Measurements from ENCODE around the gene COX5B. TPM values are rescaled to one million over a fixed set of nuclear protein-coding genes. Genes with fewer than 3 reads are reported as not detected.
A peak's percentile ranks its signal among the peaks of the same experiment; 100 is the strongest.

Gene COX5B
- total and polyA plus RNA-seq, 9 of the 15 experiments (the other 6 are each of a cell fraction or from before 2014, with no cell fraction given), result 154 to 1,424 (median 487) TPM

DNA sequence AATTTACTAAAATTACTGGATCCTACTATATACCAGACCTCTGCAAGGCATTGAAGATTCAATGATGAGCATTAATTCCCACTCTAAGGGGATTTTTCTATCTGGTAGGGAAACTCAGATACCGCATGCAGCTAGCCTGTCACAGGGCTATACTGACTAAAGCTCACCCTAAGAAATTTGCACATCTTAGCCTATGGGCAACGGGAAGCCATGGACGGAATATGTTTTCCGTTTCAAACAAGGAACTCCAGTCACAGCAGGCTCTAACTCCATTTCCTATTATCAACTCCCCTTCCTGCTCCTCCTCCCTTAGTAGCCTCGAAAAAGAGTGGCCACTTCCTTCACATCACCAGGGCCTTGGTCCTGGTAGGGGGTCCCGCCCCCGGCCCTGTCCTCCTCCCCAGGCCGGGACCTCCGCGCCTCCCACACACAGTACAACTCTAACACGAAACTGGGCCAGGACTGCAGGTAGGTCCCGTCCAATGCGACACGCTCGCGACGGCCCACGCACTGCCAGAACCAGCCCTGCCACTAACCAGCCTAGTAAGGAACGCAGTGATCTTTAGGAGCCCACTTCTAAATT, 659 bp upstream of the COX5B start (continued):
- TF ChIP-seq CREB3 (tag; conservative IDR thresholded peaks at IDR 0.05; ENCODE audit: low read depth) (0 out of 2 replicates have a peak, but pooled peaks have one; percentile 56), ESRRB (CRISPR knock-in tag; IDR thresholded peaks at IDR 0.05; ENCODE audit: borderline replicate concordance) (no peak), ZFP1 (CRISPR knock-in tag; IDR thresholded peaks at IDR 0.05) (no peak), PHF20 (IDR thresholded peaks at IDR 0.05; ENCODE audit: partially characterized antibody) (peak; percentile 34), SREBF2 (CRISPR knock-in tag; IDR thresholded peaks at IDR 0.05) (0 out of 2 replicates have a peak, but pooled peaks have one; percentile 73), FOXA3 (CRISPR knock-in tag; conservative IDR thresholded peaks at IDR 0.05 in 1 of 2, IDR thresholded peaks at IDR 0.05 in 1 of 2) (no peak), L3MBTL2 (IDR thresholded peaks at IDR 0.05) (0 out of 2 replicates have a peak, but pooled peaks have one; percentile 38), MNT (conservative IDR thresholded peaks at IDR 0.05) (0 out of 4 replicates have a peak, but pooled peaks of 1 of the 2 experiments have one; percentile 32), SOX6 (IDR thresholded peaks at IDR 0.05) (no peak), CREB1 (IDR thresholded peaks at IDR 0.05) (0 out of 2 replicates have a peak, but pooled peaks have one; percentile 3), CREB1 (CRISPR knock-in tag; IDR thresholded peaks at IDR 0.05) (no peak), ERF (CRISPR knock-in tag; IDR thresholded peaks at IDR 0.05) (peak; percentile 82), BRD4 (IDR thresholded peaks at IDR 0.05) (no peak), ZMIZ1 (IDR thresholded peaks at IDR 0.05; ENCODE audit: low read depth in 2 of 2, low read length in 2 of 2) (no peak), TOE1 (IDR thresholded peaks at IDR 0.05; ENCODE audit: borderline replicate concordance) (no peak; the same call in 1 of the 2 replicates), TOE1 (CRISPR knock-in tag; IDR thresholded peaks at IDR 0.05; ENCODE audit: borderline replicate concordance, low read depth) (0 out of 2 replicates have a peak, but pooled peaks have one; percentile 26), MIER1 (IDR thresholded peaks at IDR 0.05; ENCODE audit: low read depth) (0 out of 2 replicates have a peak, but pooled peaks have one; percentile 24), ZNF766 (CRISPR knock-in tag; conservative IDR thresholded peaks at IDR 0.05) (peak; percentile 44; the same call in 1 of the 2 replicates), ZNF165 (CRISPR knock-in tag; IDR thresholded peaks at IDR 0.05; ENCODE audit: borderline replicate concordance) (0 out of 2 replicates have a peak, but pooled peaks have one; percentile 10), NCOA6 (IDR thresholded peaks at IDR 0.05) (peak; percentile 39; the same call in 1 of the 2 replicates), NFIC (IDR thresholded peaks at IDR 0.05) (peak; percentile 32; the same call in 1 of the 2 replicates)
- TF ChIP-seq, protein P1, sequence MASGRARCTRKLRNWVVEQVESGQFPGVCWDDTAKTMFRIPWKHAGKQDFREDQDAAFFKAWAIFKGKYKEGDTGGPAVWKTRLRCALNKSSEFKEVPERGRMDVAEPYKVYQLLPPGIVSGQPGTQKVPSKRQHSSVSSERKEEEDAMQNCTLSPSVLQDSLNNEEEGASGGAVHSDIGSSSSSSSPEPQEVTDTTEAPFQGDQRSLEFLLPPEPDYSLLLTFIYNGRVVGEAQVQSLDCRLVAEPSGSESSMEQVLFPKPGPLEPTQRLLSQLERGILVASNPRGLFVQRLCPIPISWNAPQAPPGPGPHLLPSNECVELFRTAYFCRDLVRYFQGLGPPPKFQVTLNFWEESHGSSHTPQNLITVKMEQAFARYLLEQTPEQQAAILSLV (tag; IDR thresholded peaks at IDR 0.05), result no peak

Measured in K562 (cell line).